Measurements from ENCODE around the gene AEBP2. TPM values are rescaled to one million over a fixed set of nuclear protein-coding genes. Genes with fewer than 3 reads are reported as not detected.

The AEBP2 gene
- total and polyA plus RNA-seq, 7 experiments from 2014 or later = 11.3 to 58.7 (median 49.6) TPM

- peaks cover 10 to 35% (median 24%) of the 10 kb centered on the region in 7 donors for H3K4me1 Mint-ChIP-seq
- ChIA-PET CTCF (no interaction called here), POLR2A (no interaction called here)
- Histone ChIP-seq H3K4me3 (ENCODE audit: low read length) (no peak overlapping the region), H3K27me3 (ENCODE audit: control insufficient read depth in 2 of 2, insufficient read depth in 2 of 2, low read length in 2 of 2) (no peaks in the 10 kb centered on the region), H3K27ac (ENCODE audit: low read depth, low read length) (no peak overlapping the region), H3K4me1 (ENCODE audit: control insufficient read depth in 2 of 2, insufficient read depth in 2 of 2, low read length in 2 of 2) (no peaks in the 10 kb centered on the region), H3K9me3 (ENCODE audit: control insufficient read depth in 2 of 3, low read length in 3 of 3) (no peaks in the 10 kb centered on the region), H3K36me3 (ENCODE audit: control insufficient read depth in 2 of 3, insufficient read depth in 3 of 3, low read length in 3 of 3) (peaks cover 0 to 48% (median 3%) of the 10 kb centered on the region in 3 experiments)
- H3K27ac Mint-ChIP-seq = peak overlapping the region in 5 of 9 donors; percentile 22 to 75 (median 41)
- H3K27me3 Mint-ChIP-seq = no peaks in the 10 kb centered on the region
- ATAC-seq = no peak
- no peak for DNase-seq
- intact Hi-C loops (cut with micrococcal nuclease) = loop anchor here in 1 of 2 donors (5.0 kb wide), 1 partner anchor 41 kb away; no protein-coding TSS in a partner anchor
- H3K36me3 Mint-ChIP-seq = peaks cover 8 to 43% (median 29%) of the 10 kb centered on the region in 5 donors
- peak overlapping the region in 1 of 10 donors; percentile 10 for H3K4me3 Mint-ChIP-seq
- H3K9me3 Mint-ChIP-seq = no peaks in the 10 kb centered on the region
Observed at GRCh38 chr12:19498099-19498498, 58.8 kb downstream of the AEBP2 start.

- CTCF ChIA-PET = no interaction called here
Observed at GRCh38 chr12:19499030-19499429, 59.7 kb downstream of the AEBP2 start.

GRCh38 chr12:19506497-19506896 is 67.2 kb downstream of the AEBP2 start:
- Mint-ChIP-seq H3K4me1 (peaks cover 22 to 56% (median 50%) of the 10 kb centered on the region in 7 donors), H3K36me3 (peaks cover 0 to 59% (median 28%) of the 10 kb centered on the region in 5 donors), H3K27me3 (no peaks in the 10 kb centered on the region), H3K9me3 (no peaks in the 10 kb centered on the region), H3K27ac (peak overlapping the region in 8 of 9 donors; percentile 5 to 76 (median 26)), H3K4me3 (no peak overlapping the region)
- Histone ChIP-seq H3K9me3 (ENCODE audit: control insufficient read depth in 2 of 3, low read length in 3 of 3) (no peaks in the 10 kb centered on the region), H3K4me1 (ENCODE audit: control insufficient read depth in 2 of 2, insufficient read depth in 2 of 2, low read length in 2 of 2) (no peaks in the 10 kb centered on the region), H3K4me3 (ENCODE audit: low read length) (no peak overlapping the region), H3K27ac (ENCODE audit: low read depth, low read length) (no peak overlapping the region), H3K36me3 (ENCODE audit: control insufficient read depth in 2 of 3, insufficient read depth in 3 of 3, low read length in 3 of 3) (peaks cover 0 to 12% (median 3%) of the 10 kb centered on the region in 3 experiments), H3K27me3 (ENCODE audit: control insufficient read depth in 2 of 2, insufficient read depth in 2 of 2, low read length in 2 of 2) (no peaks in the 10 kb centered on the region)
- no peak for DNase-seq
- no peak for ATAC-seq
- intact Hi-C loops (cut with micrococcal nuclease) = no loop called here
- ChIA-PET CTCF (no interaction called here), POLR2A (no interaction called here)

More at GRCh38 chr12:19499030-19499429, 59.7 kb downstream of the AEBP2 start:
- Mint-ChIP-seq H3K27ac (no peak overlapping the region), H3K27me3 (no peaks in the 10 kb centered on the region), H3K4me1 (peaks cover 7 to 31% (median 23%) of the 10 kb centered on the region in 7 donors), H3K36me3 (peaks cover 4 to 41% (median 24%) of the 10 kb centered on the region in 5 donors), H3K4me3 (no peak overlapping the region), H3K9me3 (no peaks in the 10 kb centered on the region)
- peaks cover 0 to 43% (median 3%) of the 10 kb centered on the region in 3 experiments for H3K36me3 ChIP-seq (ENCODE audit: control insufficient read depth in 2 of 3, insufficient read depth in 3 of 3, low read length in 3 of 3)
- H3K9me3 ChIP-seq (ENCODE audit: control insufficient read depth in 2 of 3, low read length in 3 of 3) = no peaks in the 10 kb centered on the region
- no peak overlapping the region for H3K4me3 ChIP-seq (ENCODE audit: low read length)
- no peak overlapping the region for H3K27ac ChIP-seq (ENCODE audit: low read depth, low read length)
- POLR2A ChIA-PET = no interaction called here
- DNase-seq = no peak
- H3K4me1 ChIP-seq (ENCODE audit: control insufficient read depth in 2 of 2, insufficient read depth in 2 of 2, low read length in 2 of 2) = no peaks in the 10 kb centered on the region
- no peak for ATAC-seq
- H3K27me3 ChIP-seq (ENCODE audit: control insufficient read depth in 2 of 2, insufficient read depth in 2 of 2, low read length in 2 of 2) = no peaks in the 10 kb centered on the region
- intact Hi-C loops (cut with micrococcal nuclease) = loop anchor here in 1 of 2 donors (5.0 kb wide), 1 partner anchor 42 kb away; no protein-coding TSS in a partner anchor

- intact Hi-C loops (cut with micrococcal nuclease) = no loop called here
- H3K4me1 ChIP-seq (ENCODE audit: control insufficient read depth in 2 of 2, insufficient read depth in 2 of 2, low read length in 2 of 2) = no peaks in the 10 kb centered on the region
- Mint-ChIP-seq H3K4me1 (peaks cover 22 to 57% (median 50%) of the 10 kb centered on the region in 7 donors), H3K36me3 (peaks cover 0 to 53% (median 31%) of the 10 kb centered on the region in 5 donors), H3K9me3 (no peaks in the 10 kb centered on the region), H3K27ac (peak overlapping the region in 1 of 9 donors; percentile 64), H3K27me3 (no peaks in the 10 kb centered on the region), H3K4me3 (no peak overlapping the region)
- ChIA-PET POLR2A (no interaction called here), CTCF (interaction anchor here (0.6 kb wide), 1 partner anchor 1558 kb away, joined by 3 read pairs; no protein-coding TSS in a partner anchor)
- no peak for DNase-seq
- H3K9me3 ChIP-seq (ENCODE audit: control insufficient read depth in 2 of 3, low read length in 3 of 3) = no peaks in the 10 kb centered on the region
- no peak for ATAC-seq
- H3K4me3 ChIP-seq (ENCODE audit: low read length) = no peak overlapping the region
- H3K27ac ChIP-seq (ENCODE audit: low read depth, low read length) = no peak overlapping the region
- H3K27me3 ChIP-seq (ENCODE audit: control insufficient read depth in 2 of 2, insufficient read depth in 2 of 2, low read length in 2 of 2) = no peaks in the 10 kb centered on the region
- H3K36me3 ChIP-seq (ENCODE audit: control insufficient read depth in 2 of 3, insufficient read depth in 3 of 3, low read length in 3 of 3) = peaks cover 0 to 4% (median 2%) of the 10 kb centered on the region in 3 experiments
Observed at GRCh38 chr12:19507823-19508222, 68.5 kb downstream of the AEBP2 start.

- Histone ChIP-seq H3K27ac (ENCODE audit: low read depth, low read length) (no peak overlapping the region), H3K9me3 (ENCODE audit: control insufficient read depth in 2 of 3, low read length in 3 of 3) (no peaks in the 10 kb centered on the region), H3K4me1 (ENCODE audit: control insufficient read depth in 2 of 2, insufficient read depth in 2 of 2, low read length in 2 of 2) (no peaks in the 10 kb centered on the region), H3K36me3 (ENCODE audit: control insufficient read depth in 2 of 3, insufficient read depth in 3 of 3, low read length in 3 of 3) (peaks cover 0 to 7% (median 0%) of the 10 kb centered on the region in 3 experiments), H3K27me3 (ENCODE audit: control insufficient read depth in 2 of 2, insufficient read depth in 2 of 2, low read length in 2 of 2) (no peaks in the 10 kb centered on the region), H3K4me3 (ENCODE audit: low read length) (no peak overlapping the region)
- ChIA-PET POLR2A (no interaction called here), CTCF (no interaction called here)
- Mint-ChIP-seq H3K4me3 (no peak overlapping the region), H3K36me3 (peaks cover 0 to 39% (median 32%) of the 10 kb centered on the region in 5 donors), H3K27me3 (no peaks in the 10 kb centered on the region), H3K9me3 (no peaks in the 10 kb centered on the region), H3K4me1 (peaks cover 15 to 38% (median 32%) of the 10 kb centered on the region in 7 donors), H3K27ac (peak overlapping the region in 1 of 9 donors; percentile 72)
- ATAC-seq (no peak), DNase-seq (no peak)
- intact Hi-C loops (cut with micrococcal nuclease) = no loop called here
Observed at GRCh38 chr12:19510461-19510860, 71.2 kb downstream of the AEBP2 start.

- CTCF ChIA-PET = no interaction called here
- intact Hi-C loops (cut with micrococcal nuclease) = no loop called here
Observed at GRCh38 chr12:19515179-19515578, 75.9 kb downstream of the AEBP2 start.

GRCh38 chr12:19517583-19517982 is 78.3 kb downstream of the AEBP2 start:
- peak overlapping the region in 6 of 9 donors; percentile 7 to 89 (median 52) for H3K27ac Mint-ChIP-seq
- no peaks in the 10 kb centered on the region for H3K27me3 ChIP-seq (ENCODE audit: control insufficient read depth in 2 of 2, insufficient read depth in 2 of 2, low read length in 2 of 2)
- peaks cover 7 to 17% (median 8%) of the 10 kb centered on the region in 3 experiments for H3K36me3 ChIP-seq (ENCODE audit: control insufficient read depth in 2 of 3, insufficient read depth in 3 of 3, low read length in 3 of 3)
- H3K9me3 ChIP-seq (ENCODE audit: control insufficient read depth in 2 of 3, low read length in 3 of 3) = no peaks in the 10 kb centered on the region
- H3K4me3 ChIP-seq (ENCODE audit: low read length) = no peak overlapping the region
- no peaks in the 10 kb centered on the region for H3K4me1 ChIP-seq (ENCODE audit: control insufficient read depth in 2 of 2, insufficient read depth in 2 of 2, low read length in 2 of 2)
- no peak overlapping the region for H3K4me3 Mint-ChIP-seq
- DNase-seq (no peak), ATAC-seq (no peak)
- H3K27ac ChIP-seq (ENCODE audit: low read depth, low read length) = no peak overlapping the region
- CTCF ChIA-PET = no interaction called here
- H3K4me1 Mint-ChIP-seq = peaks cover 0 to 7% (median 2%) of the 10 kb centered on the region in 7 donors
- no peaks in the 10 kb centered on the region for H3K9me3 Mint-ChIP-seq
- H3K36me3 Mint-ChIP-seq = peaks cover 0 to 29% (median 14%) of the 10 kb centered on the region in 5 donors
- intact Hi-C loops (cut with micrococcal nuclease) = no loop called here
- POLR2A ChIA-PET = no interaction called here
- H3K27me3 Mint-ChIP-seq = no peaks in the 10 kb centered on the region

More at GRCh38 chr12:19515179-19515578, 75.9 kb downstream of the AEBP2 start:
- H3K4me3 Mint-ChIP-seq = no peak overlapping the region
- Histone ChIP-seq H3K27me3 (ENCODE audit: control insufficient read depth in 2 of 2, insufficient read depth in 2 of 2, low read length in 2 of 2) (no peaks in the 10 kb centered on the region), H3K4me3 (ENCODE audit: low read length) (no peak overlapping the region), H3K4me1 (ENCODE audit: control insufficient read depth in 2 of 2, insufficient read depth in 2 of 2, low read length in 2 of 2) (no peaks in the 10 kb centered on the region), H3K9me3 (ENCODE audit: control insufficient read depth in 2 of 3, low read length in 3 of 3) (no peaks in the 10 kb centered on the region), H3K27ac (ENCODE audit: low read depth, low read length) (no peak overlapping the region), H3K36me3 (ENCODE audit: control insufficient read depth in 2 of 3, insufficient read depth in 3 of 3, low read length in 3 of 3) (peaks cover 7 to 14% (median 8%) of the 10 kb centered on the region in 3 experiments)
- ATAC-seq (no peak), DNase-seq (no peak)
- POLR2A ChIA-PET = no interaction called here
- no peaks in the 10 kb centered on the region for H3K9me3 Mint-ChIP-seq
- no peaks in the 10 kb centered on the region for H3K27me3 Mint-ChIP-seq
- H3K27ac Mint-ChIP-seq = peak overlapping the region in 1 of 9 donors; percentile 22
- H3K36me3 Mint-ChIP-seq = peaks cover 0 to 36% (median 24%) of the 10 kb centered on the region in 5 donors
- H3K4me1 Mint-ChIP-seq = peaks cover 2 to 11% (median 4%) of the 10 kb centered on the region in 7 donors
